Common myeloid progenitor, CD34-positive (primary cell): Measurements from ENCODE around the gene CDON.

Experiments used
- CTCF ChIA-PET: fragments of 350-600 bp; sonication (Branson Sonifier 250); formaldehyde crosslinking; loops from one replicate; lab custom pipeline; 2021; ENCODE audit warnings: antibody characterized with exemption; lab: Charles Lee
- POLR2A ChIA-PET: fragments of 350-600 bp; sonication (Branson Sonifier 250); formaldehyde crosslinking; loops from one replicate; lab custom pipeline; 2021; ENCODE audit warnings: antibody characterized with exemption; lab: Charles Lee
- DNase-seq, 3 donors: peaks; one replicate each; pipeline versions ENCODE4 v3.0.0 to v3.0.0-alpha.2; 2013
- H3K27ac ChIP-seq, 2 experiments: 1 replicate in 1 of 2; 2 replicates in 1 of 2; pipeline ENCODE4 v1.7.0; 2013; ENCODE audit warnings: inconsistent platforms in 2 of 2, low read length in 2 of 2, mild to moderate bottlenecking in 2 of 2, low read depth in 1 of 2, moderate library complexity in 1 of 2; ENCODE audit not compliant: severe bottlenecking in 2 of 2, insufficient read depth in 1 of 2, poor library complexity in 1 of 2
- H3K27me3 ChIP-seq, 5 experiments: replicated peaks in 2 of 5; 1 replicate in 3 of 5; 2 replicates in 2 of 5; pipeline versions ENCODE4 v1.6.1 to v1.7.0; 2013; ENCODE audit warnings: low read length in 4 of 5, mild to moderate bottlenecking in 2 of 5, moderate library complexity in 2 of 5, inconsistent platforms in 1 of 5; ENCODE audit not compliant: insufficient read depth in 5 of 5, control insufficient read depth in 4 of 5
- H3K36me3 ChIP-seq, 4 experiments: 1 replicate in 2 of 4; 2 replicates in 2 of 4; pipeline versions ENCODE4 v1.6.1 to v1.7.0; 2013; ENCODE audit warnings: low read length in 3 of 4, control low read depth in 1 of 4, mild to moderate bottlenecking in 1 of 4; ENCODE audit not compliant: control insufficient read depth in 4 of 4, insufficient read depth in 4 of 4
- H3K4me1 ChIP-seq, 4 experiments: 1 replicate in 3 of 4; 2 replicates in 1 of 4; pipeline versions ENCODE4 v1.6.1 to v1.7.1; 2013; ENCODE audit warnings: low read length in 3 of 4, mild to moderate bottlenecking in 3 of 4, control low read depth in 1 of 4, inconsistent platforms in 1 of 4, moderate library complexity in 1 of 4; ENCODE audit not compliant: control insufficient read depth in 4 of 4, insufficient read depth in 4 of 4; ENCODE audit errors: control extremely low read depth in 1 of 4
- H3K4me3 ChIP-seq, 7 experiments: 1 replicate in 4 of 7; 2 replicates in 3 of 7; pipeline versions ENCODE4 v1.5.1 to v1.7.0; 2013; ENCODE audit warnings: mild to moderate bottlenecking in 7 of 7, low read length in 6 of 7, moderate library complexity in 6 of 7, inconsistent platforms in 2 of 7, low read depth in 2 of 7, control low read depth in 1 of 7; ENCODE audit not compliant: insufficient read depth in 4 of 7, control insufficient read depth in 1 of 7; ENCODE audit errors: extremely low read depth in 1 of 7
- H3K9me3 ChIP-seq, 5 experiments: 1 replicate in 4 of 5; 2 replicates in 1 of 5; pipeline versions ENCODE4 v1.6.1 to v1.7.1; 2013; ENCODE audit warnings: low read length in 4 of 5, mild to moderate bottlenecking in 2 of 5, inconsistent platforms in 1 of 5, low read depth in 1 of 5, moderate library complexity in 1 of 5; ENCODE audit not compliant: control insufficient read depth in 4 of 5, insufficient read depth in 2 of 5; ENCODE audit errors: control extremely low read depth in 1 of 5
- WGBS: methylation state at CpG from one replicate; pipeline ENCODE4 v1.1.5; 2013; ENCODE audit not compliant: insufficient coverage; 5-methylcytosine and 5-hydroxymethylcytosine counted together

Gene CDON

DNA sequence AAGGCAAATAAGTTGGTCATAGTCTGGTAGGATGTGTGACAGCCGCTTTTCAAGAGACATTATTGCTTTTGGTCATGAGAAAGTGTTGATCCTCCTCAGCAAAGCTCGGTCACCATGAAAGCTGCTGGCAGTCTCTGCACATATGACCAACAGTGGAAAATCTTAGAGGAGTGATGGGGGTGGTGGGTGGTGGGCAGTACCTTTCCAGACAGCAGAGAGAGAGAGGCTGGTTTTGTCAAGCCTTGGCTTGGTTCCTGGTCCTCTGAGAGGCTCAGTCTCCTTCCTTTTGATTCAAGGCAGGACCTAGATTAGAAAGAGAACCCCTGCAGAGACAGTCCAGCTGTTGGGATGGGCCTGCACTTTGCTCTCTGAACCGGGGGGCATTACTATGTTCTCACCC lies 136.9 kb downstream of the CDON start:
- ChIA-PET CTCF (interaction anchor here (1.0 to 5.6 kb wide), 5 partner anchors 16 to 265 kb away, joined by 3 to 84 read pairs (median 4); partner anchors contain the start of gene PUS3), POLR2A (no interaction called here)
- no peak overlapping the region for H3K4me3 ChIP-seq
- H3K27ac ChIP-seq = no peak overlapping the region
- H3K36me3 ChIP-seq = no peaks in the 10 kb centered on the region
- no peak for DNase-seq
- H3K4me1 ChIP-seq = peaks cover 0 to 2% (median 0%) of the 10 kb centered on the region in 4 experiments
- H3K9me3 ChIP-seq = no peaks in the 10 kb centered on the region
- WGBS = 76% methylated on average over 2 of the region's 3 CpGs
- peaks cover 0 to 13% (median 6%) of the 10 kb centered on the region in 5 experiments for H3K27me3 ChIP-seq

DNA sequence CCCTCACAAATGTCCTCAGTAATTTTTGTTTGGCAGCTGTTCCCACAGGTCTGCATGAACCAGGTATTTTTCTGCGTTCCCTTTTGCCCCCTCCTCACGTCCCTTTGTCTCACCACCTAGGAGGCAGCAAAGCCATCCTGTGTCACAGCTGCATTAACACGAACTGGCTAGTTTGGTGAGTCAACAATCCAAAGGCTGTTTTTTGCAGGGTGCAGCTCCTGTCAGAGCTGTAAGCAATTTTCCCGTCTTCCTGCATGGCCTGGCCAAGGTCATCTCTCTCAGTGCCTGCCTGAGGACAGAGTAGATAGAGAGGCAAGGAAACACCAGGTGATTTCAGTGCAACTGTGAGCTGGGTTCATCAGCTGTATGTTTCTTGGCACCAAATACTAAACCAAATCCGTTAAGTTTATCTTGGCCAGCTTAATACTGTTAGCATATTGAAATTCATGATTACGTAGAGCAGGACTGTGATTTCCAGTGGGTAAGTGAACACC lies 137.4 kb downstream of the CDON start:
- ChIA-PET POLR2A (no interaction called here), CTCF (interaction anchor here (1.0 to 5.6 kb wide), 6 partner anchors 16 to 265 kb away, joined by 3 to 84 read pairs (median 4); partner anchors contain the start of genes PUS3 and VSIG10L2)
- no peaks in the 10 kb centered on the region for H3K9me3 ChIP-seq
- WGBS = 89% methylated on average over 6 of the region's 6 CpGs
- H3K27ac ChIP-seq = no peak overlapping the region
- peaks cover 0 to 2% (median 0%) of the 10 kb centered on the region in 4 experiments for H3K4me1 ChIP-seq
- peaks cover 0 to 13% (median 8%) of the 10 kb centered on the region in 5 experiments for H3K27me3 ChIP-seq
- no peak for DNase-seq
- H3K36me3 ChIP-seq = no peaks in the 10 kb centered on the region
- H3K4me3 ChIP-seq = no peak overlapping the region

DNA sequence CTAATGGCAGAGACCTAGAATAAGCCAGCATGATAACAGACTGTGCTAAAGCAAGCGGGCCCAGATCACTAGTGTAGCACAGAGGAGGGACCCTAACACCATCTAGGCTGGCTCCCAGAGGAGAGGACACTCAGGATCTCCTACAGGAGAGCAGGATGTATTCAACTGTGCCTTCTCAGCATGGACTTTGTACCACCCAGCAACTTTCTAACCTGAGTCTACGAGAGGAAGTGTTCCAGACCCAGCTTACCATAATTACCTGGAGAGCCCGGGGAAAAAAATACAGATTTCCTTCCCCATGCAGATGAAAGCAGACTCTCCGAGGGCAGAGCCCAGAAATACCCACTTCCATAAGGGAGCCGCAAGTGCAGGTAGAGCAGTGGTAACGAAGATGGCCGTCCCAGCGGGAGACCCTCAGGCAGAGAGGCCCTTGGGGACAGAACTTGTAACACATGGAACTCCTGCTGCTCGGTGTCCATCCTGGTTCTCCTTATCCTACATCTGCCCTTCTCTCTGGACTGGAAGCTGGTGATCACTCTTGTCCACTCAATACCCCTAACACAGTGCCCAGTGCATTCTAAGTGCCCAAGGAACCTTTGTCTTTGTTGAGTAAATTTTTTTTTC lies 138.2 kb downstream of the CDON start:
- ChIA-PET CTCF (interaction anchor here (1.3 to 5.6 kb wide), 5 partner anchors 14 to 266 kb away, joined by 3 to 84 read pairs (median 6); partner anchors contain the start of gene VSIG10L2), POLR2A (no interaction called here)
- DNase-seq = no peak
- H3K9me3 ChIP-seq = no peaks in the 10 kb centered on the region
- peaks cover 0 to 12% (median 5%) of the 10 kb centered on the region in 5 experiments for H3K27me3 ChIP-seq
- no peak overlapping the region for H3K27ac ChIP-seq
- 96% methylated on average over 8 of the region's 9 CpGs for WGBS
- H3K4me3 ChIP-seq = no peak overlapping the region
- no peaks in the 10 kb centered on the region for H3K36me3 ChIP-seq
- peaks cover 0 to under 1% (median 0%) of the 10 kb centered on the region in 4 experiments for H3K4me1 ChIP-seq

DNA sequence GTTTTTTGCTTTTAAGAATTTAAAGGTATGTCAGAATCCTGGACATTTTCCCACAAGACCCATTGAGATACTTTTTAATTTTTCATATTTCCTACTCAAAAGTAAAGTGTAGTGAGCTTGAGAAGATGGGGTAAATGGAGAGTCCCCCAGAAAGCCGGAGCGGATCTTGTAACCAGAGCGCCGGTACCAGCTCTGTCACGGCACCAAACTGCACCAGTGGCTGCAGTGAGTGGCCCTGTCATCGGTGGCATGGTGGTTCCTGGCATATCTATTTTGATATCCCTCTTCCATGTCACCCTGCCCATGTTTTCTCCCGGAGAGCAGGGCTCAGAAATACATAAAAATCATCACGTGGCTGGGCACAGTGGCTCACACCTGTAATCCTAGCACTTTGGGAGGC lies 139.0 kb downstream of the CDON start:
- Histone ChIP-seq H3K4me1 (no peaks in the 10 kb centered on the region), H3K9me3 (no peaks in the 10 kb centered on the region), H3K36me3 (no peaks in the 10 kb centered on the region), H3K27me3 (peaks cover 0 to 10% (median 4%) of the 10 kb centered on the region in 5 experiments), H3K27ac (no peak overlapping the region), H3K4me3 (no peak overlapping the region)
- 95% methylated on average over 6 of the region's 8 CpGs for WGBS
- DNase-seq = no peak
- POLR2A ChIA-PET = no interaction called here
- CTCF ChIA-PET = interaction anchor here (1.1 to 5.6 kb wide), 10 partner anchors 8 to 272 kb away, joined by 3 to 84 read pairs (median 4); partner anchors contain the start of gene VSIG10L2

DNA sequence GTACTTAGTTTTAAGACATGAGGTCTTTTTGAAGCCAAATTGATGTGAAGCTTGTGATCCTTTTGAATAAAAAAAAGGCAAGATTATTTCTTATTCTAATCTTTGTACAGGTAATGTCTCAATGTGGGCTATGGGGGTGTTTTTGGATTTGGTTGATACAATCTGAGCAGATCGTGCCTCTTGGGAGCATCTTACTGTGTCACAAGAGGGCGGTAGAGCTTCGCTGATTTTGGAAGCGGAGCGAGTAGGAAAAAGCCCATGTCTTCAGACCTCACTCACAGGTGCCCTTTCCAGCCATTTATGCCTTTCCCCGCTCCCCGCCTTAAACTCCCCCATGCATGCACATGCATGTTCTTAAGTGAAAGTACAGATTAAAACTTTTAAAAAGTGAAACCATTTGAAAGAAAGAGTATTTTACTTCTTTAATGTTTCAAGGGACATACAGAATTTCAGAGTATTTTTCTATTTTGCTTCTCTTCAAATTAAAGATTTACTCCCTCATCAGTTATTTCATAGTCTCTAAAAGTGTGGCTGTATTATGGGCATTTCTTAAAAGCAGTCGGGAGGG lies 139.6 kb downstream of the CDON start:
- ChIA-PET POLR2A (no interaction called here), CTCF (interaction anchor here (0.7 to 5.6 kb wide), 11 partner anchors 9 to 294 kb away, joined by 3 to 84 read pairs (median 4); no protein-coding TSS in a partner anchor)
- H3K36me3 ChIP-seq = no peaks in the 10 kb centered on the region
- H3K9me3 ChIP-seq = no peaks in the 10 kb centered on the region
- H3K4me3 ChIP-seq = no peak overlapping the region
- DNase-seq = peak; percentile 63 to 80 (median 72)
- no peaks in the 10 kb centered on the region for H3K4me1 ChIP-seq
- H3K27ac ChIP-seq = no peak overlapping the region
- 4% methylated on average over 5 of the region's 8 CpGs for WGBS
- H3K27me3 ChIP-seq = peaks cover 0 to 10% (median 3%) of the 10 kb centered on the region in 5 experiments

DNA sequence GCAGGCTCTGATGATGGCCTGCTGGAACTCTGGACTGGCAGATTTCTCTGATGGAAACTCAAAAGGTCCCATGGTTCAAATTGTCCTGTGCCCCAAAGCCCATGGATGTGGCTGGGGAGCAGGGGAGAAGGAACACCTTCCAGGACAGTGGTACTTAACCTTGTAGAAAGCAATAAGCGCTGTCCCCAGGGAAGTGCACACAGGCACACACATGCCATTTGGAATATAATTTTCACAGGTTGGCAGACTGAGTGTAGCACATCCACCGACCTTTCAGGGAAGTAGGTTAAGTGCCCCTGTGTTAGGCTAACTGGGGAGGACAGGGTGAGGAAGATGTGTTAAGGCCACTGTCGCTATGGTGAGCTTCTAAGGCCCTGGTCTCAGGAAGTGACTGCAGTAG lies 140.5 kb downstream of the CDON start:
- POLR2A ChIA-PET = no interaction called here
- no peaks in the 10 kb centered on the region for H3K9me3 ChIP-seq
- no peak overlapping the region for H3K27ac ChIP-seq
- H3K4me3 ChIP-seq = no peak overlapping the region
- DNase-seq = no peak
- peaks cover 0 to 7% (median 3%) of the 10 kb centered on the region in 5 experiments for H3K27me3 ChIP-seq
- no peaks in the 10 kb centered on the region for H3K36me3 ChIP-seq
- CTCF ChIA-PET = interaction anchor here (0.7 to 5.6 kb wide), 6 partner anchors 23 to 295 kb away, joined by 3 to 84 read pairs (median 4); no protein-coding TSS in a partner anchor
- no peaks in the 10 kb centered on the region for H3K4me1 ChIP-seq
- WGBS = 96% methylated on average over 3 of the region's 3 CpGs
